ENCODE measurements around the gene CREB3L1.

CREB3L1 gene

GRCh38 chr11:46293066-46293465, 15.6 kb downstream of the CREB3L1 start:
- TF ChIP-seq CTCF (IDR thresholded peaks at IDR 0.05) (no peak), ZFX (IDR thresholded peaks at IDR 0.05; ENCODE audit: borderline replicate concordance) (no peak)
- no peak overlapping the region for H3K27ac ChIP-seq

GRCh38 chr11:46293641-46294103, 16.2 kb downstream of the CREB3L1 start:
- H3K27ac ChIP-seq: no peak overlapping the region
- TF ChIP-seq ZFX (IDR thresholded peaks at IDR 0.05; ENCODE audit: borderline replicate concordance) (no peak), CTCF (IDR thresholded peaks at IDR 0.05) (no peak)

GRCh38 chr11:46294365-46295309, 17.2 kb downstream of the CREB3L1 start:
- no peak overlapping the region for H3K27ac ChIP-seq
- TF ChIP-seq ZFX (IDR thresholded peaks at IDR 0.05; ENCODE audit: borderline replicate concordance) (no peak), CTCF (IDR thresholded peaks at IDR 0.05) (no peak)

- no peak overlapping the region for H3K27ac ChIP-seq
- TF ChIP-seq CTCF (IDR thresholded peaks at IDR 0.05): no peak
- no peak for TF ChIP-seq ZFX (IDR thresholded peaks at IDR 0.05; ENCODE audit: borderline replicate concordance)
These were observed 18.0 kb downstream of the CREB3L1 start for GRCh38 chr11:46295312-46296058.

- no peak overlapping the region for H3K27ac ChIP-seq
- TF ChIP-seq ZFX (IDR thresholded peaks at IDR 0.05; ENCODE audit: borderline replicate concordance) (no peak), CTCF (IDR thresholded peaks at IDR 0.05) (no peak)
These were observed 18.6 kb downstream of the CREB3L1 start for GRCh38 chr11:46296059-46296527.

- no peak overlapping the region for H3K27ac ChIP-seq
- no peak for TF ChIP-seq CTCF (IDR thresholded peaks at IDR 0.05)
- TF ChIP-seq ZFX (IDR thresholded peaks at IDR 0.05; ENCODE audit: borderline replicate concordance): no peak
These were observed 19.3 kb downstream of the CREB3L1 start for GRCh38 chr11:46296528-46297448.

All from 22Rv1 (cell line).